ENCODE data around the gene PSEN2. TPM values are rescaled to one million over a fixed set of nuclear protein-coding genes. Genes with fewer than 3 reads are reported as not detected.

PSEN2 gene
- total and polyA plus RNA-seq, 2 donors (not counting 3 experiments of a cell fraction or from before 2014, with no cell fraction given): 12.5 to 19.3 TPM

DNA sequence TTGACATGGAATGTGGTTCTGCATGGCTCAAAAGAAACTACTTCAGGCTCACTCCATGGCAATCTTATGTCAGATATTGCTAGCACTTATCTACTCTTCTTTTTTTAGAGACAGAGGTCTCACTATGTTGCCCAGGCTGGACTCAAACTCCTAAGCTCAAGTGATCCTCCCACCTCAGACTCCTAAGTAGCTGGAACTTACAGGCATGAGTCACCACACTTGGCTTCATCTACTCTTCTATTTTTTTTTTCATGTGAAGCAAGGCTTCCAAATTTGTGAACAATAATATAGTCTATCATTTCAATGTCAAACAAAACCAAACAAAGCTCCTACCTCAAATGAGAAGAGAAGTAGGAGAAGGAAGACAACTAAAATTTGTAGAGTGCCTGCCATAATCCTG lies 7.5 kb upstream of the PSEN2 start:
- H3K4me2 ChIP-seq (ENCODE audit: insufficient read depth, low read length): no peak overlapping the region
- DNase-seq (ENCODE audit: low read depth, low spot score) (no peak), FAIRE-seq (no peak)
- CTCF ChIA-PET: interaction anchor here (0.5 to 1.9 kb wide), 2 partner anchors 91 to 237 kb away, joined by 3 to 5 read pairs; no protein-coding TSS in a partner anchor
- BruUV-seq (replicated peaks): no TSS peak
- H3K79me2 ChIP-seq (ENCODE audit: control insufficient read depth, insufficient read depth, low read length): no peaks in the 10 kb centered on the region
- no peaks in the 10 kb centered on the region for H4K20me1 ChIP-seq (replicated peaks; ENCODE audit: control insufficient read depth, extremely low read depth, insufficient read depth, low read length)
- POLR2A ChIA-PET: no interaction called here
- H3K9me3 ChIP-seq (replicated peaks; ENCODE audit: control insufficient read depth, insufficient read depth, low read length): no peaks in the 10 kb centered on the region
- no peaks in the 10 kb centered on the region for H3K36me3 ChIP-seq (ENCODE audit: control insufficient read depth in 2 of 2, extremely low read depth in 1 of 2, insufficient read depth in 2 of 2, low read length in 2 of 2)
- no peaks in the 10 kb centered on the region for H3K27me3 ChIP-seq (ENCODE audit: control insufficient read depth in 2 of 2, insufficient read depth in 2 of 2, low read length in 2 of 2)
- no peak overlapping the region for H3K27ac ChIP-seq (ENCODE audit: insufficient read depth, low read depth, low read length)
- no peak overlapping the region for H3K4me3 ChIP-seq (replicated peaks in 1 of 3; ENCODE audit: insufficient read depth in 1 of 3, low read depth in 1 of 3, low read length in 3 of 3)
- no peak overlapping the region for H2AFZ ChIP-seq (ENCODE audit: low read depth, low read length)
- TF ChIP-seq, protein P1, sequence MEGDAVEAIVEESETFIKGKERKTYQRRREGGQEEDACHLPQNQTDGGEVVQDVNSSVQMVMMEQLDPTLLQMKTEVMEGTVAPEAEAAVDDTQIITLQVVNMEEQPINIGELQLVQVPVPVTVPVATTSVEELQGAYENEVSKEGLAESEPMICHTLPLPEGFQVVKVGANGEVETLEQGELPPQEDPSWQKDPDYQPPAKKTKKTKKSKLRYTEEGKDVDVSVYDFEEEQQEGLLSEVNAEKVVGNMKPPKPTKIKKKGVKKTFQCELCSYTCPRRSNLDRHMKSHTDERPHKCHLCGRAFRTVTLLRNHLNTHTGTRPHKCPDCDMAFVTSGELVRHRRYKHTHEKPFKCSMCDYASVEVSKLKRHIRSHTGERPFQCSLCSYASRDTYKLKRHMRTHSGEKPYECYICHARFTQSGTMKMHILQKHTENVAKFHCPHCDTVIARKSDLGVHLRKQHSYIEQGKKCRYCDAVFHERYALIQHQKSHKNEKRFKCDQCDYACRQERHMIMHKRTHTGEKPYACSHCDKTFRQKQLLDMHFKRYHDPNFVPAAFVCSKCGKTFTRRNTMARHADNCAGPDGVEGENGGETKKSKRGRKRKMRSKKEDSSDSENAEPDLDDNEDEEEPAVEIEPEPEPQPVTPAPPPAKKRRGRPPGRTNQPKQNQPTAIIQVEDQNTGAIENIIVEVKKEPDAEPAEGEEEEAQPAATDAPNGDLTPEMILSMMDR (IDR thresholded peaks at IDR 0.05; ENCODE audit: extremely low read depth in 1 of 2, insufficient read depth in 1 of 2, low read depth in 1 of 2, low read length in 2 of 2): no peak
- TF ChIP-seq JUN (IDR thresholded peaks at IDR 0.05; ENCODE audit: borderline replicate concordance, insufficient read depth, insufficient read length, low read depth): no peak
- no peak for TF ChIP-seq MYC (IDR thresholded peaks at IDR 0.05; ENCODE audit: low read depth, low read length)
- TF ChIP-seq EZH2 (IDR thresholded peaks at IDR 0.05; ENCODE audit: borderline replicate concordance, low read depth, low read length, severe bottlenecking): no peak
- no peak for TF ChIP-seq GATA2 (IDR thresholded peaks at IDR 0.05; ENCODE audit: insufficient read depth, insufficient read length, low read depth, low read length)
- TF ChIP-seq, protein P2, sequence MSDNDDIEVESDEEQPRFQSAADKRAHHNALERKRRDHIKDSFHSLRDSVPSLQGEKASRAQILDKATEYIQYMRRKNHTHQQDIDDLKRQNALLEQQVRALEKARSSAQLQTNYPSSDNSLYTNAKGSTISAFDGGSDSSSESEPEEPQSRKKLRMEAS (IDR thresholded peaks at IDR 0.05; ENCODE audit: insufficient read depth, insufficient read length): no peak
- TF ChIP-seq FOS (IDR thresholded peaks at IDR 0.05; ENCODE audit: borderline replicate concordance, insufficient read depth, low read length): peak; percentile 30
- no peak for TF ChIP-seq POLR2A (IDR thresholded peaks at IDR 0.05; ENCODE audit: low read depth, low read length)
- intact Hi-C loops (cut with micrococcal nuclease): no loop called here
- no peaks in the 10 kb centered on the region for H3K4me1 ChIP-seq (ENCODE audit: control insufficient read depth, extremely low read depth, insufficient read depth, low read length)
- H3K9me1 ChIP-seq (replicated peaks; ENCODE audit: control insufficient read depth, extremely low read depth, insufficient read depth, low read length): no peaks in the 10 kb centered on the region
- no peak overlapping the region for H3K9ac ChIP-seq (replicated peaks; ENCODE audit: extremely low read depth, insufficient read depth, low read length)
- dilution Hi-C loops (cut with MboI; ENCODE audit: extremely low pct_ligation_motif_present, low sequenced_read_pairs): no loop called here
